GM18502 (cell line): ENCODE data around the gene FAR2.
"Not testable (repeated sequence)": the region's sequence is repeated elsewhere in the genome, so short reads cannot be mapped to it uniquely, and the experiment has no call there.

Experiments
- ATAC-seq: cut with Tn5 transposase; IDR thresholded peaks from one replicate; pipeline ENCODE4 v1.9.1; 2021; ENCODE audit warnings: mild to moderate bottlenecking; ENCODE audit not compliant: unreplicated experiment, poor library complexity

FAR2 gene

GRCh38 chr12:29229937-29230336 is 80.9 kb downstream of the FAR2 start:
- no peak for ATAC-seq

GRCh38 chr12:29230800-29231560 is 81.9 kb downstream of the FAR2 start:
- ATAC-seq: no peak

- no peak for ATAC-seq
Measured at GRCh38 chr12:29232086-29232485, 83.0 kb downstream of the FAR2 start.

GRCh38 chr12:29234552-29234951 is 85.5 kb downstream of the FAR2 start:
- ATAC-seq: no peak

GRCh38 chr12:29234965-29235626 is 86.0 kb downstream of the FAR2 start:
- ATAC-seq: no peak

- ATAC-seq: no peak
Measured at GRCh38 chr12:29238822-29239291, 89.8 kb downstream of the FAR2 start.

GRCh38 chr12:29239336-29239735 is 90.3 kb downstream of the FAR2 start:
- no peak for ATAC-seq

GRCh38 chr12:29240441-29240840 is 91.4 kb downstream of the FAR2 start:
- no peak for ATAC-seq

- ATAC-seq: peak; percentile 90
Measured at GRCh38 chr12:29241821-29242591, 92.9 kb downstream of the FAR2 start.

- no peak for ATAC-seq
Measured at GRCh38 chr12:29242921-29243431, 93.9 kb downstream of the FAR2 start.

- ATAC-seq: no peak
Measured at GRCh38 chr12:29244159-29244765, 95.2 kb downstream of the FAR2 start.

- no peak for ATAC-seq
Measured at GRCh38 chr12:29245246-29245645, 96.2 kb downstream of the FAR2 start.

- ATAC-seq: no peak
Measured at GRCh38 chr12:29249930-29250329, 100.9 kb downstream of the FAR2 start.

GRCh38 chr12:29253906-29254625 is 105.0 kb downstream of the FAR2 start:
- ATAC-seq: no peak

- no peak for ATAC-seq
Measured at GRCh38 chr12:29255042-29255441, 106.0 kb downstream of the FAR2 start.

GRCh38 chr12:29256598-29256997 is 107.5 kb downstream of the FAR2 start:
- no peak for ATAC-seq

- not testable (repeated sequence) for ATAC-seq
Measured at GRCh38 chr12:29257687-29258086, 108.6 kb downstream of the FAR2 start.

- ATAC-seq: no peak
Measured at GRCh38 chr12:29264424-29264823, 115.3 kb downstream of the FAR2 start.

GRCh38 chr12:29269706-29270408 is 120.8 kb downstream of the FAR2 start:
- ATAC-seq: no peak
